HCT116 (cell line): ENCODE measurements around the gene NENF. TPM values are rescaled to one million over a fixed set of nuclear protein-coding genes. Genes with fewer than 3 reads are reported as not detected.
A peak's percentile ranks its signal among the peaks of the same experiment; 100 is the strongest.

Experiments used
- ATAC-seq: fragments of 200-7000 bp; cut with Tn5 transposase; 2 replicates; pipeline ENCODE4 v1.9.1; 2020; ENCODE audit warnings: mild to moderate bottlenecking, moderate library complexity
- BruUV-seq: library from RNA; stranded (reverse); fragments of 400-500 nt; replicated peaks from 2 replicates; lab custom pipeline; 2021; lab: Mats Ljungman, UMichigan
- CTCF ChIA-PET: fragments of 300-600 bp; sonication (Branson Sonifier 250); formaldehyde crosslinking; loops from one replicate; lab custom pipeline; 2021; ENCODE audit warnings: antibody characterized with exemption; lab: Charles Lee
- POLR2A ChIA-PET: fragments of 300-600, 350-600 bp; sonication (Branson Sonifier 250); formaldehyde crosslinking; loops from one replicate; lab custom pipeline; 2021; ENCODE audit warnings: antibody characterized with exemption; lab: Charles Lee
- RAD21 ChIA-PET, 2 experiments: fragments of 300-600 bp; sonication (Branson Sonifier 250); formaldehyde crosslinking; loops; one replicate each; lab custom pipeline; 2023; ENCODE audit warnings: low total read pairs in 2 of 2; ENCODE audit not compliant: uncharacterized antibody in 2 of 2, unreplicated experiment in 2 of 2, low non-redundant PET in 1 of 2; lab: Charles Lee
- DNase-seq: peaks from one replicate; pipeline ENCODE4 v3.0.0-alpha.2; 2010; ENCODE audit warnings: low read depth, low spot score
- H2AFZ ChIP-seq: fragments of 200-600 bp; shearing (Covaris generic), sonication (generic); 2 replicates; pipeline ENCODE4 v1.6.1; 2017; ENCODE audit warnings: low read depth, mixed run types, mixed read lengths, antibody characterized with exemption, low read length; ENCODE audit not compliant: poor library complexity, severe bottlenecking
- H3K27ac ChIP-seq: 2 replicates; pipeline ENCODE4 v1.5.1; 2012; ENCODE audit warnings: low read depth, low read length
- H3K27me3 ChIP-seq: fragments of 200-600 bp; sonication (generic); 2 replicates; pipeline ENCODE4 v1.6.1; 2016; ENCODE audit warnings: mixed run types, low read length, mixed read lengths; ENCODE audit not compliant: insufficient read depth
- H3K36me3 ChIP-seq, 2 experiments: fragments of 200-500 bp in 1 of 2; fragments of 200-600 bp in 1 of 2; sonication (Bioruptor generic) in 1 of 2; sonication (generic) in 1 of 2; 2 replicates each; pipeline versions ENCODE4 v1.5.1 to v1.6.1; 2014 to 2016; ENCODE audit warnings: low read length in 2 of 2, inconsistent platforms in 1 of 2, mixed read lengths in 1 of 2, mixed run types in 1 of 2; ENCODE audit not compliant: insufficient read depth in 2 of 2, control insufficient read depth in 1 of 2
- H3K4me1 ChIP-seq, 2 experiments: fragments of 200-600 bp in 1 of 2; sonication (generic) in 1 of 2; 2 replicates each; pipeline versions ENCODE4 v1.5.1 to v1.6.1; 2012 to 2017; ENCODE audit warnings: low read length in 2 of 2, inconsistent platforms in 1 of 2, mild to moderate bottlenecking in 1 of 2, mixed read lengths in 1 of 2, mixed run types in 1 of 2, moderate library complexity in 1 of 2; ENCODE audit not compliant: insufficient read depth in 2 of 2, control insufficient read depth in 1 of 2
- H3K4me2 ChIP-seq: fragments of 200-600 bp; sonication (generic); 2 replicates; pipeline ENCODE4 v1.6.1; 2017; ENCODE audit warnings: mixed run types, low read length, mixed read lengths
- H3K4me3 ChIP-seq, 2 experiments: fragments of 200-600 bp in 1 of 2; sonication (generic) in 1 of 2; replicated peaks in 1 of 2; 2 replicates each; pipeline ENCODE4 v1.5.1; 2011 to 2016; ENCODE audit warnings: low read length in 2 of 2, control low read depth in 1 of 2, low read depth in 1 of 2, mild to moderate bottlenecking in 1 of 2, mixed read lengths in 1 of 2, mixed run types in 1 of 2
- H3K79me2 ChIP-seq: fragments of 200-600 bp; sonication (generic); 2 replicates; pipeline ENCODE4 v1.6.1; 2017; ENCODE audit warnings: mild to moderate bottlenecking, mixed run types, low read length, moderate library complexity, mixed read lengths; ENCODE audit not compliant: insufficient read depth
- H3K9ac ChIP-seq: fragments of 200-600 bp; sonication (generic); 2 replicates; pipeline ENCODE4 v1.6.1; 2016; ENCODE audit warnings: low read length, mixed read lengths
- H3K9me2 ChIP-seq: fragments of 200-600 bp; sonication (generic), shearing (Covaris generic); 2 replicates; pipeline ENCODE4 v1.6.1; 2017; ENCODE audit warnings: mixed run types, mild to moderate bottlenecking, moderate library complexity; ENCODE audit not compliant: insufficient read depth
- H3K9me3 ChIP-seq, 2 experiments: fragments of 200-500 bp in 1 of 2; fragments of 200-600 bp in 1 of 2; sonication (Bioruptor generic) in 1 of 2; sonication (generic) in 1 of 2; 2 replicates each; pipeline ENCODE4 v1.6.1; 2014 to 2017; ENCODE audit warnings: low read length in 2 of 2, mixed read lengths in 2 of 2, inconsistent platforms in 1 of 2, low read depth in 1 of 2, mild to moderate bottlenecking in 1 of 2, mixed run types in 1 of 2, moderate library complexity in 1 of 2; ENCODE audit not compliant: control insufficient read depth in 1 of 2, insufficient read depth in 1 of 2
- H4K20me1 ChIP-seq: fragments of 200-600 bp; sonication (generic), shearing (Covaris generic); 2 replicates; pipeline ENCODE4 v1.6.1; 2017; ENCODE audit warnings: mixed run types, mild to moderate bottlenecking, moderate library complexity; ENCODE audit not compliant: insufficient read depth
- CEBPB ChIP-seq: IDR thresholded peaks from 2 replicates; pipeline ENCODE4 v1.6.1; 2012; ENCODE audit warnings: low read depth
- REST ChIP-seq: IDR thresholded peaks from 2 replicates; pipeline ENCODE4 v1.6.1; 2012; ENCODE audit warnings: low read depth
- SIN3A ChIP-seq: IDR thresholded peaks from 2 replicates; pipeline ENCODE4 v1.6.1; 2012; ENCODE audit warnings: low read depth
- SP1 ChIP-seq: IDR thresholded peaks from 2 replicates; pipeline ENCODE4 v1.6.1; 2012; ENCODE audit warnings: low read depth
- ZNF274 ChIP-seq: fragments of 200-500 bp; sonication (Bioruptor generic); IDR thresholded peaks from 2 replicates; pipeline ENCODE4 v1.6.1; 2014; ENCODE audit warnings: mild to moderate bottlenecking, low read depth, low read length, inconsistent platforms
- intact Hi-C: fragments of 100-400 bp; cut with micrococcal nuclease; formaldehyde crosslinking; loops from 2 replicates; pipeline ENCODE4 v1.10.0; 2022
- total RNA-seq: library from RNA; stranded (reverse); gene quantifications from one replicate; pipeline ENCODE4 v1.2.1, GENCODE V29; 2021; ENCODE audit not compliant: unreplicated experiment

NENF gene
- total RNA-seq, 1 experiment from 2014 or later, result 78.4 TPM

GRCh38 chr1:212467843-212468482 lies 35.2 kb downstream of the NENF start:
- Histone ChIP-seq H4K20me1 (no peaks in the 10 kb centered on the region), H2AFZ (no peak overlapping the region), H3K4me2 (peak overlapping the region; percentile 43), H3K9me3 (no peaks in the 10 kb centered on the region), H3K79me2 (no peaks in the 10 kb centered on the region), H3K9ac (no peak overlapping the region), H3K4me1 (peaks cover 22 to 42% of the 10 kb centered on the region in 2 experiments), H3K27me3 (no peaks in the 10 kb centered on the region), H3K36me3 (no peaks in the 10 kb centered on the region), H3K27ac (peak overlapping the region; percentile 30; the same call in 1 of the 2 replicates), H3K4me3 (no peak overlapping the region), H3K9me2 (no peaks in the 10 kb centered on the region)
- CTCF ChIA-PET, result interaction anchor here (1.4 to 4.1 kb wide), 3 partner anchors 9 to 197 kb away, joined by 3 to 23 read pairs (median 10); no protein-coding TSS in a partner anchor
- no peak for DNase-seq
- intact Hi-C loops, result no loop called here
- RAD21 ChIA-PET, result no interaction called here
- peak; percentile 25; the same call in 1 of the 2 replicates for ATAC-seq
- BruUV-seq, result no TSS peak
- POLR2A ChIA-PET, result interaction anchor here (1.4 kb wide), 2 partner anchors 140 to 144 kb away, joined by 3 to 4 read pairs; partner anchors contain the start of gene ATF3
- TF ChIP-seq CEBPB (no peak), REST (no peak), SIN3A (no peak), ZNF274 (no peak), SP1 (no peak)
